SH-SY5Y (cell line): ENCODE measurements around the gene H1-8.

Source experiments
- GATA2 ChIP-seq: IDR thresholded peaks from 2 replicates; pipeline ENCODE4 v1.6.1; 2011; ENCODE audit warnings: mild to moderate bottlenecking, low read depth, low read length
- GATA3 ChIP-seq: IDR thresholded peaks from 2 replicates; pipeline ENCODE4 v1.6.1; 2011; ENCODE audit warnings: low read depth, mild to moderate bottlenecking, low read length, moderate library complexity

GRCh38 chr3:129536374-129536667 lies 6.7 kb upstream of the H1-8 start:
- TF ChIP-seq GATA3 (no peak), GATA2 (no peak)
